HEK293 (cell line): ENCODE results near the gene MIB2.

Experiments
- CTCF ChIP-seq: fragments of 450-650 bp; formaldehyde crosslinking; IDR thresholded peaks from 2 replicates; pipeline ENCODE4 v1.5.1; 2016; ENCODE audit warnings: missing biosample characterization, missing genetic modification characterization
- SCRT1 ChIP-seq: fragments of 450-650 bp; formaldehyde crosslinking; IDR thresholded peaks from 2 replicates; pipeline ENCODE4 v1.5.1; 2016; ENCODE audit warnings: missing biosample characterization, missing genetic modification characterization, borderline replicate concordance
- ZNF24 ChIP-seq: fragments of 450-650 bp; formaldehyde crosslinking; IDR thresholded peaks from 2 replicates; pipeline ENCODE4 v1.5.1; 2016; ENCODE audit warnings: missing biosample characterization, missing genetic modification characterization
- ZNF324 ChIP-seq: fragments of 450-650 bp; formaldehyde crosslinking; IDR thresholded peaks from 2 replicates; pipeline ENCODE4 v1.5.1; 2016; ENCODE audit warnings: missing biosample characterization, missing genetic modification characterization
- ZNF433 ChIP-seq: fragments of 450-650 bp; formaldehyde crosslinking; IDR thresholded peaks from 2 replicates; pipeline ENCODE4 v1.5.1; 2016; ENCODE audit warnings: missing biosample characterization, missing genetic modification characterization, low read depth
- ZNF548 ChIP-seq: fragments of 450-650 bp; formaldehyde crosslinking; IDR thresholded peaks from 2 replicates; pipeline ENCODE4 v1.5.1; 2016; ENCODE audit warnings: missing biosample characterization, missing genetic modification characterization
- ZNF654 ChIP-seq: fragments of 450-650 bp; formaldehyde crosslinking; IDR thresholded peaks from 2 replicates; pipeline ENCODE4 v1.5.1; 2016; ENCODE audit warnings: low read depth, missing biosample characterization, missing genetic modification characterization
- ZNF704 ChIP-seq: fragments of 450-650 bp; formaldehyde crosslinking; IDR thresholded peaks from 2 replicates; pipeline ENCODE4 v1.5.1; 2016; ENCODE audit warnings: missing biosample characterization, missing genetic modification characterization
- ZNF791 ChIP-seq: fragments of 450-650 bp; formaldehyde crosslinking; IDR thresholded peaks from 2 replicates; pipeline ENCODE4 v1.5.1; 2016; ENCODE audit warnings: missing biosample characterization, missing genetic modification characterization
- ZNF792 ChIP-seq: fragments of 450-650 bp; formaldehyde crosslinking; IDR thresholded peaks from 2 replicates; pipeline ENCODE4 v1.5.1; 2016; ENCODE audit warnings: missing biosample characterization, missing genetic modification characterization
- TF ChIP-seq, protein P1 (sequence below): fragments of 450-650 bp; formaldehyde crosslinking; optimal IDR thresholded peaks from 2 replicates; pipeline ENCODE3; 2016; ENCODE audit warnings: missing biosample characterization, mild to moderate bottlenecking, missing genetic modification characterization
- TF ChIP-seq, protein P2 (sequence below): fragments of 450-650 bp; formaldehyde crosslinking; IDR thresholded peaks from 2 replicates; pipeline ENCODE4 v1.5.1; 2016; ENCODE audit warnings: missing biosample characterization, missing genetic modification characterization

DNA sequence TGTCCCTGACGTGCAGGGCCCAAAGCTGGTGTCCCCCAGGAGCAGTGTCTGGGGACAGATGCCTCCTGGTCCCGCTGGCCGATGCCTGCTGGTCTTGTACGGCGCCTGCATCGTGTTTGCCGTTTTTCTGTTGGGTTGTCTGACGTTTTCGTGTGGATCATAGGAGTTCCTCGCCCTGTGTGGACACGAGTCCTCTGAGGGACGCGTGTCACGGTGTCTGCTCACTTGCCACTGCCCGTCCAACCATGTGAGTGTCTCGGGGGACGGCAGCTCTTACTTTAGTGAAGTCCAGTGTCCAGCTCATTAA, 7.4 kb downstream of the MIB2 start:
- TF ChIP-seq ZNF24 (no peak), CTCF (tag by site-specific recombination) (no peak), SCRT1 (no peak), ZNF792 (no peak), ZNF324 (tag by site-specific recombination) (no peak), ZNF654 (no peak), ZNF548 (no peak), ZNF791 (no peak), ZNF704 (tag by site-specific recombination) (no peak), ZNF433 (tag by site-specific recombination) (no peak)
- TF ChIP-seq, protein P1, sequence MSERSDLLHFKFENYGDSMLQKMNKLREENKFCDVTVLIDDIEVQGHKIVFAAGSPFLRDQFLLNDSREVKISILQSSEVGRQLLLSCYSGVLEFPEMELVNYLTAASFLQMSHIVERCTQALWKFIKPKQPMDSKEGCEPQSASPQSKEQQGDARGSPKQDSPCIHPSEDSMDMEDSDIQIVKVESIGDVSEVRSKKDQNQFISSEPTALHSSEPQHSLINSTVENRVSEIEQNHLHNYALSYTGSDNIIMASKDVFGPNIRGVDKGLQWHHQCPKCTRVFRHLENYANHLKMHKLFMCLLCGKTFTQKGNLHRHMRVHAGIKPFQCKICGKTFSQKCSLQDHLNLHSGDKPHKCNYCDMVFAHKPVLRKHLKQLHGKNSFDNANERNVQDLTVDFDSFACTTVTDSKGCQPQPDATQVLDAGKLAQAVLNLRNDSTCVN: no peak
- TF ChIP-seq, protein P2, sequence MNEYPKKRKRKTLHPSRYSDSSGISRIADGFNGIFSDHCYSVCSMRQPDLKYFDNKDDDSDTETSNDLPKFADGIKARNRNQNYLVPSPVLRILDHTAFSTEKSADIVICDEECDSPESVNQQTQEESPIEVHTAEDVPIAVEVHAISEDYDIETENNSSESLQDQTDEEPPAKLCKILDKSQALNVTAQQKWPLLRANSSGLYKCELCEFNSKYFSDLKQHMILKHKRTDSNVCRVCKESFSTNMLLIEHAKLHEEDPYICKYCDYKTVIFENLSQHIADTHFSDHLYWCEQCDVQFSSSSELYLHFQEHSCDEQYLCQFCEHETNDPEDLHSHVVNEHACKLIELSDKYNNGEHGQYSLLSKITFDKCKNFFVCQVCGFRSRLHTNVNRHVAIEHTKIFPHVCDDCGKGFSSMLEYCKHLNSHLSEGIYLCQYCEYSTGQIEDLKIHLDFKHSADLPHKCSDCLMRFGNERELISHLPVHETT (tag by site-specific recombination): no peak
